Measurements from ENCODE around the gene ING5.

The ING5 gene

GRCh38 chr2:241775223-241776177 lies 73.7 kb downstream of the ING5 start:
- DNase-seq (ENCODE audit: low read depth): no peak
- no peak overlapping the region for H3K4me3 ChIP-seq (ENCODE audit: low read depth, low read length)
- no peak for TF ChIP-seq CTCF (IDR thresholded peaks at IDR 0.05; ENCODE audit: control insufficient read depth, extremely low read depth, insufficient read depth)

- no peak for DNase-seq (ENCODE audit: low read depth)
- no peak within 1 kb of the TSS for H3K4me3 ChIP-seq (ENCODE audit: low read depth, low read length)
- no peak for TF ChIP-seq CTCF (IDR thresholded peaks at IDR 0.05; ENCODE audit: control insufficient read depth, extremely low read depth, insufficient read depth)
These were observed 74.7 kb downstream of the ING5 start, which contains the start of gene GAL3ST2 for GRCh38 chr2:241776336-241777169. Gene GAL3ST2, plus strand, starts transcription at chr2:241776822. Its CDS starts 134 bp downstream, at chr2:241776956.

- no peak for TF ChIP-seq CTCF (IDR thresholded peaks at IDR 0.05; ENCODE audit: control insufficient read depth, extremely low read depth, insufficient read depth)
- H3K4me3 ChIP-seq (ENCODE audit: low read depth, low read length): no peak overlapping the region
- DNase-seq (ENCODE audit: low read depth): no peak
These were observed 75.4 kb downstream of the ING5 start for GRCh38 chr2:241777170-241777685.

GRCh38 chr2:241777686-241778627 lies 76.1 kb downstream of the ING5 start:
- no peak for DNase-seq (ENCODE audit: low read depth)
- no peak overlapping the region for H3K4me3 ChIP-seq (ENCODE audit: low read depth, low read length)
- no peak for TF ChIP-seq CTCF (IDR thresholded peaks at IDR 0.05; ENCODE audit: control insufficient read depth, extremely low read depth, insufficient read depth)
